NOMO-1 (cell line): ENCODE measurements around the gene AKT3.

ENCODE experiments used
- DNase-seq, 2 experiments: peaks; one replicate each; lab custom pipeline; 2025; ENCODE audit not compliant: unreplicated experiment in 2 of 2; lab: John Stamatoyannopoulos, UW

AKT3 gene

GRCh38 chr1:243575070-243575469, 275.0 kb downstream of the AKT3 start:
- DNase-seq: no peak

DNA sequence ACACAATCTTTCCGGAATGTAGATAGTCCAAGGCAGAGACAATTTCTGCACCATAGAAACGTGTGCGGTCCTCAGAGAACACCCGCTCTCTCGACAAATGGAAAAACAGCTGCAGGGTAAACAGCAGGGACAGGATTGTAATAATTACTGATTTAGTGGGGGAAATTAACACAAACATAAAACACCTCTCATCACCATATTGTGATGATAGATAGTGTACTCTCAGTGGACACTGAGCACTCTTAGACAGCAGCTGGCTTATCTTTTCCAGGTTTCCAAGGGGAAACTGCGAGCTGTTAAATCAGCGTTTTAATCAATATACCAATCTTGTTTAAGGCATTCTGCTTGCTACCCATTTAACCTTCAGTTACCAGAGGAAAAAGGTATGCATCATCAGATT, 277.1 kb downstream of the AKT3 start:
- no peak for DNase-seq

DNA sequence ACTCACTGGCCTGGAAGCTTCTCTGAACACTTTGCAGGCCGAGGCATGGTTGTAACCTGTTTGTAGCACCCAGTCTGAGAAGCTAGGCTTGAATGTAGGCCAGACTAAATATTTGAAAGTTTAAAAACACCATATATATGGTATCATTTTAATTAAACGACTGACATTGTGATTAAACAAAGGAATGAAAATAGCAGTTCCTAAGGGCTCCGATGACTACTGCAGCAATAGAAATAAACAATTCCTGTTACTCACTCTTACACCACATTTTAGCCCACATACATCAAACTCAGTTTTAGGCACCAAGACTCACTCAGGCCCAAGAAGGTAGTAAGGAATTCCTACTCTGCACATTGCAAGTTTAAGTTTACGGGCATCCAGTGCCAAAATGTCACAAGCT, 281.2 kb downstream of the AKT3 start:
- DNase-seq: no peak

DNA sequence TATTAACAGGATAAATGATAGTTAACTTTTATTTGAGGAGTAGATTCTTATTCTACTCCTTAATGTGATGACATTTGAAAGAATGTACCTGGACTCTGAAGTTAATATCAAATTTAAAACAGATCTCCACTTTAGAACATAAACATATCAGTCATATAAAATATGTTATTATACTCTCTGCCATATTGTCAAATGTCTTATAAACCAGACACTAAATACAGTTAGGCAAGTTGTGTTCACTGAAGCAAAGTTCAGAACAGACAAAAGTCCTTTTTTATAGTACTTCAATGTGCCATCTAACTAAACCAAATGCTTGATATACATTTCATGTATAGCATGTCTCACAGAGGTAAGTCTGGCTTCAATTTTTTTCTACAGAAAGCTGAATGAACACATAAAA, 285.2 kb downstream of the AKT3 start:
- DNase-seq: no peak

- no peak for DNase-seq
Observed at GRCh38 chr1:243563732-243564131, 286.3 kb downstream of the AKT3 start.

DNA sequence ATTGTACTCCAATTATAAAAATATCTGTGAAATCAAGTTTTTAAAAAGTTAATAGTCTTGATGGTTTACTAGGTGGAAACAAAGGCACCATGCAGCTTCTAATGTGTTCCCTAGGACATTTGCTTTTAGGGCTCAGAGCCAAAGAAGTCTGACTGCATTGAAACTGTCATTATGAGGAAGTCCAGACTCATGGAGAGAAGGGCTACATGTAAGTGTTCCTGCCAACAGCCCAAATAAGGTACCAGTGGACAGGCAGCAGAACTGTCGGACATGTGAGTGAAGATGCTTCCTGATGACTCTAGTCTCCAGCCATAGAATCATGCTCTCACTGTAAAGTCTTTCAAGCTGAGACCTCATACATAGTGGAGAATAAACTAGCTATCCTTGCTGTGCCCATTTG, 287.6 kb downstream of the AKT3 start:
- no peak for DNase-seq

DNA sequence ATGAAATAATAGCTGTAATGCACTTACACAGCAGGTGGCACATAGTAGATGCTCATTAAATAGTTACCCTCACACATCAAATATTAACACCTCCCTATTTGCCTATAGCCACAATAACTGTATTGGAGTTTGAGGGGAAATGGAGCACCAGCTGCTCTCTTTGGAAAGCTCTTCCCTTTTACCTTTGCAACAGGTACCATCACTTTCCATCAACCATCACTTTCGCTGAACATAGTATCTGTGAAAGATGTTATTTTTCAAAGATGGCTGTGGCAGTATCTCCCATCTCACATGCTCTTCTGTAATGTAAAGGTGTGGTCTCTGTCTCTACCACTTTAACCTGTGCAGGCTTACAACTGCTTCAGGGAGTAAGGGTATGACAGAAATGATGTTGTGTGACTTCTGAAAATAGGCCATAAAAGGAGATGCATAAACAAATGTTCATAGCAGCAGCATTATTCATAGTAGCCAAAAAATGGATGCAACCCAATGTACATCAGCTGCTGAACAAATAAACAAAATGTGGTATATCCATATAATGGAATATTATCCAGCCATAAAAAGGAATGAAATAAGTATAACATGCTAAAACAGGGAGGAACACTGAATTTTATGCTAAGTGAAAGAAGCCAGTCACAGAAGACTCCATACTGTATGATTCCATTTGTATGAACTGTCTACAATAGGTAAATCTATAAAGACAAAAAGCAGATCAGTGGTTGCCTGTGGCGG, 288.3 kb downstream of the AKT3 start:
- no peak for DNase-seq

- DNase-seq: no peak
Observed at GRCh38 chr1:243559575-243560162, 290.4 kb downstream of the AKT3 start.

GRCh38 chr1:243558576-243558975, 291.5 kb downstream of the AKT3 start:
- DNase-seq: no peak

DNA sequence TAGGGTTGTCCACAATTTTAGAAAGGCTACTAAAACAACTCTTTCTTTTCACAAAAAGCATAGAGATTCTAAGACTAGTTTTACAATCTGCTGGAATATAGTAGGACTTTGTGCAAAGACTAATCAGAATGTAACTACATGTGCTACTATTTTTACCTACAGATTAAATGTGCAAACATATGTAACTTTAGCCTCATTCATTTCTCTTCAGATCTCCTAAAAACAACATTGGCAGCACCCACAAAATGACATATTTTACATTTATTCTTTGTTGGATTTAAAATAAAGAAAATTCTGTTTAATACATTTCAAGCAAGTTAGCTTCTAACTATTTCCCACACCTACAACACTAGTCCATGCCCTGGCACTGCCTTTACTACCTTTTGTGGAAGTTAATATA, 292.2 kb downstream of the AKT3 start:
- DNase-seq: no peak

GRCh38 chr1:243554686-243555085, 295.4 kb downstream of the AKT3 start:
- no peak for DNase-seq

DNA sequence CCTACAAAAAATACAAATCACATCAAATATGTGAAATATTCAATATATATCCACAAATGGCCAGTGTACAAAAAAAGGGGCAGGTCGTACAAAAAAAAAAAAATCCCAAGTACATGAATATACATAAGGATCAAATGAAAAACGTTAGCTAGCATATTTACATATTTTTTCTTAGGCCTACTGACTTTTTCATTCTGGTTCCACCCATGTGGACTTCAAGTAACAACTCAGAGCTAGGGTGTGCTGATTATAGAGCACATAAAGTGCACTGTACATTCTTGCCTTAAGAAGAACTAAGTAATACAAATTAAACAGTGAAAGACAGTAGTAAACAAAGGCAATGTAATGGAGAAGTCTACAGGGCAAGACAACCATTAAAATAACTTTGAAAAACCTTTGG, 297.0 kb downstream of the AKT3 start:
- no peak for DNase-seq

DNA sequence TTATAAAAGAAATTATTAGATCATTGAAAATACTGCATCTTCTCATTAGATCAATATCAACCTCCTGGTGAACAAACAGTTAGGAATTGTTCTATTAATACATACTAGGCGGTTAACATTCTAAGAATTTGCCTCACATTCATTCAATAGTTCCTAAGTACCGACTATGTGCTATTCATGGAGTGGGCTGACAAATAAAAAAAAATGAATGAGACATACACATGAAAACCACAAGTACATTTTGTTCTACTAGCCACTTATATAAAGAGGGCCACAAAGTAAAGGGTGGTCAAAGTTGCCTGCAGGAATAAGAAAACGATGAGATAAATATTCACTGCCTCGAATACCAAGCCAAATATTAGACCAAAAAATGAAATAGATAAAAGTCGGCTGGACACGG, 299.8 kb downstream of the AKT3 start:
- DNase-seq: no peak

DNA sequence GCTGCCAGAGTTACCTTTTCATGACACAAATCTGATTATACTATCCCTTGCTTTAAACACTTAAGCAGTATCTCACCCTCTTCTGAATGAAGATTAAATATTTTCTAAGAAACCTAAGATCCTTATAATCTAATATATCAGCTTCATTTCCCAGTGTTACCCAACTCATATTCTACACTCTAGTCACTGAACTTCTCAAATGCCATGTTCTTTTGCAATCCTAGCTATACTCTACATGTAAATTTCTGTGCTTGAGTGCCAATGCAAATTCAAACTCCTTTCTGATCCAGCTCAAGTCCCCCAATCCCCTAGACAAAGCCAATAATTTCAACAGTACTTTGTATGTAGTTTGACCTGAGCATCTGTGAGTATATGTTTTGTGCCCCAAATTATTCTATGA, 300.3 kb downstream of the AKT3 start:
- DNase-seq: no peak

DNA sequence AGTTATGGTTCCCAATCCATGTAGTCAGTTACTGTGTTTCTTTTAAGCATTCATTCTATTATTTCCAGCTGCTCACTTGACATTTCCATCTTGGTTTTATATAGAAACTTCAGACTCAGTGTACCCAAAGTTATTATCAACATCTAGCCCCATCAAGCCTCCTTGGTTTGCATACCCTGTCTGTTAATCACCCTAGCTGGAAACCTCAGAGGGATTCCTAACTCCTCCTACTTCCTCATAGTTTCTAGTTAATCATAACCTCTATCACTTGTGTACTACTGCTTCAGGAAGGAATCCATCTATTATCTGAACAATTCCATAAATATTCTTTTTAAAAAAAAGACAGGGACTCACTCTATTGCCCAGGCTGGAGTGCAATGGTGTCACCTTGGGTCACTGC, 300.9 kb downstream of the AKT3 start:
- DNase-seq: no peak

DNA sequence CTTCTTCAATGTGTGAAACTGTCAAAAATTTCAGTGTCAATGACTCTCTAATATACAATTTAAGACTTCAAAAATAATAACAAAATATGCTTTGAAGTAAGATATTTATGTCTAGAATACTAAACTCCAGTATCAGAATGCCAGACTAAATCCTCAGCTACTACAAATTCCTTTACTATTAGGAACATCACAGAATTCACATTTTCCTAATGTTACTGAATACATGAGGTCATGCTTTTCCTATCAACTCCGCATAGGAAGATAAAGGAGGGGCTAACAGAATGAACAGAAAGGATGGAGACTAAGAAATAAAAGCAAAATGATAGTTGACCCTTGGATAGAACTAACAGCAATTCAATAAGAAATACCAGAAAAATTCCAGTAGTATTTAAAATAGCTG, 301.5 kb downstream of the AKT3 start:
- no peak for DNase-seq

- DNase-seq: no peak
Observed at GRCh38 chr1:243547891-243548290, 302.2 kb downstream of the AKT3 start.

DNA sequence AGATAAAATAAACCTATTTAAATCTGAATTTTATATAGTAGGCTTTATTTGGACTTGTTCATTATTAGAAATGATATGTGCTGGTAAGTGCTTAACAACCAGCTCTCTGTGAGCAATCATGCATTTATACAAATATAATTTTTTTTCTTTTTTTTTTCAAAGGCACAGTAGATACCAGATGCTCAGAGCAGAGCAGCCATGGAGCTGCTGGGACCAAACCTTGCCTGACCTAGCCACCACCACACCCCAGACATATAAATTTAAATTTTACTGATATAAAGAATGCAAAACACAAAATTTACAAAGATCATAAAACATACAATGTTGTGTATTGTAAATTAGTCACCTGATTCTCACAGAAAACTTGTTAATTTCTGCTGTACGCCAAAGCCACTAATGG, 303.6 kb downstream of the AKT3 start:
- DNase-seq: no peak

GRCh38 chr1:243543501-243543900, 306.5 kb downstream of the AKT3 start:
- DNase-seq: no peak

DNA sequence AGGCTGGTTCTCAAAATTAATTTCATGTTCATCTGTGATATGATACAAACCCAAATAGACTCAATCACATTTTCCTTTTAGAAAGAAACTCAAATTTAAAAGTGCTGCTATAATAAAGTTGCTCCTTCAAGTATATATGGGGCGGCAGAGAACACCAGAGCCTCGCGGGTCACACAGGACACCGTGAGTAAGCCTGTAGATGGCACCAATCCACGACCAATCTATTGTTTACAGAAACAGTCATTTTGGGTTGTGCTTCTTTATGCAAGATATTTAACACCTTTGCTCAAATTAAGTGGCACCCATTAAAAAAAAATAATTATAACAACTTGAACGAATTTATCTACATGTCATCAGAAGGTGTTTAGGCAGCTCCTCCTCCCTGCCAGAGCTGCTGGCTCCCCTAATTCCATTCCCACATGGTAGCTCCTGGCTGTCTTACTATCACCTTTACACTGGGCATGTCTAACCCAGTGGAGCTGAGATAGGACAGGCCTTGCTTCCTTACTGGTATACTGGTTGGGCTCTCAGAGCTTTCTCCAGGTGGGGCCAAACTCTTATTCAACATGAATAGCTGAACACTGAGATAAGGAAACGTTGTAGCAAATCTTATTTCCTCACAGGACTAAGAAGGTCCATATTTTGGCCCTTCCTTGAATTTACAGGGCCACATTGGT, 307.2 kb downstream of the AKT3 start:
- DNase-seq: no peak

- no peak for DNase-seq
Observed at GRCh38 chr1:243539636-243540035, 310.4 kb downstream of the AKT3 start.

GRCh38 chr1:243535014-243535413, 315.0 kb downstream of the AKT3 start:
- no peak for DNase-seq
